H9 (cell line): ENCODE data around the gene CDH26. TPM values are rescaled to one million over a fixed set of nuclear protein-coding genes. Genes with fewer than 3 reads are reported as not detected.

Experiments
- DNase-seq: peaks from one replicate; pipeline ENCODE4 v3.0.0-alpha.2; 2017
- H2AFZ ChIP-seq: one replicate; pipeline ENCODE4 v1.6.1; 2013; ENCODE audit warnings: mild to moderate bottlenecking, low read length, control low read depth, moderate library complexity
- H2AK5ac ChIP-seq: 2 replicates; pipeline ENCODE4 v1.6.1; 2013; ENCODE audit warnings: low read length, control low read depth, mixed read lengths; ENCODE audit not compliant: insufficient read length
- H2BK120ac ChIP-seq: one replicate; pipeline ENCODE4 v1.6.1; 2013; ENCODE audit warnings: low read depth, mild to moderate bottlenecking, low read length, control low read depth, inconsistent platforms; ENCODE audit not compliant: poor library complexity, severe bottlenecking
- H2BK12ac ChIP-seq: 2 replicates; pipeline ENCODE4 v1.6.1; 2013; ENCODE audit warnings: low read length, control low read depth, mixed read lengths, low read depth; ENCODE audit not compliant: insufficient read length
- H2BK15ac ChIP-seq: 2 replicates; pipeline ENCODE4 v1.6.1; 2013; ENCODE audit warnings: low read depth, low read length, control low read depth
- H2BK20ac ChIP-seq: one replicate; pipeline ENCODE4 v1.6.1; 2013; ENCODE audit warnings: low read depth, mild to moderate bottlenecking, low read length, control low read depth, inconsistent platforms; ENCODE audit not compliant: poor library complexity, severe bottlenecking
- H2BK5ac ChIP-seq: 2 replicates; pipeline ENCODE4 v1.6.1; 2013; ENCODE audit warnings: low read length, control low read depth, mixed read lengths; ENCODE audit not compliant: insufficient read length
- H3K14ac ChIP-seq: 2 replicates; pipeline ENCODE4 v1.6.1; 2013; ENCODE audit warnings: low read length, control low read depth; ENCODE audit not compliant: insufficient read depth
- H3K18ac ChIP-seq: 2 replicates; pipeline ENCODE4 v1.6.1; 2013; ENCODE audit warnings: low read depth, mild to moderate bottlenecking, mixed read lengths, low read length, control low read depth; ENCODE audit not compliant: insufficient read length
- H3K23ac ChIP-seq: 2 replicates; pipeline ENCODE4 v1.6.1; 2013; ENCODE audit warnings: low read length, control low read depth, mixed read lengths, low read depth; ENCODE audit not compliant: insufficient read length
- H3K23me2 ChIP-seq: 2 replicates; pipeline ENCODE4 v1.6.1; 2013; ENCODE audit warnings: low read depth, mild to moderate bottlenecking, mixed read lengths, low read length, control low read depth; ENCODE audit not compliant: insufficient read length, poor library complexity, severe bottlenecking
- H3K27ac ChIP-seq: 2 replicates; pipeline ENCODE4 v1.5.1; 2013; ENCODE audit warnings: low read length, control low read depth, mixed read lengths, low read depth; ENCODE audit not compliant: insufficient read length
- H3K27me3 ChIP-seq: 2 replicates; pipeline ENCODE4 v1.6.1; 2013; ENCODE audit warnings: low read length, control low read depth, inconsistent platforms; ENCODE audit not compliant: insufficient read depth
- H3K4ac ChIP-seq: 2 replicates; pipeline ENCODE4 v1.6.1; 2013; ENCODE audit warnings: low read depth, mild to moderate bottlenecking, control low read depth, inconsistent platforms, low read length, moderate library complexity
- H3K4me1 ChIP-seq: 2 replicates; pipeline ENCODE4 v1.6.1; 2013; ENCODE audit warnings: low read length, control low read depth, inconsistent platforms; ENCODE audit not compliant: insufficient read depth
- H3K4me2 ChIP-seq: 2 replicates; pipeline ENCODE4 v1.6.1; 2013; ENCODE audit warnings: low read length, control low read depth, mixed read lengths; ENCODE audit not compliant: insufficient read length, insufficient read depth
- H3K56ac ChIP-seq: 2 replicates; pipeline ENCODE4 v1.6.1; 2013; ENCODE audit warnings: low read depth, mild to moderate bottlenecking, mixed read lengths, low read length, control low read depth; ENCODE audit not compliant: insufficient read length
- H3K79me1 ChIP-seq: 2 replicates; pipeline ENCODE4 v1.6.1; 2013; ENCODE audit warnings: low read depth, mild to moderate bottlenecking, moderate library complexity, low read length, control low read depth, inconsistent platforms; ENCODE audit not compliant: insufficient read depth, poor library complexity, severe bottlenecking
- H3K79me2 ChIP-seq: 2 replicates; pipeline ENCODE4 v1.6.1; 2013; ENCODE audit warnings: low read length, control low read depth, inconsistent platforms; ENCODE audit not compliant: insufficient read depth
- H3K9ac ChIP-seq: 2 replicates; pipeline ENCODE4 v1.6.1; 2013; ENCODE audit warnings: low read length, control low read depth, mixed read lengths; ENCODE audit not compliant: insufficient read length; ENCODE audit errors: extremely low read depth
- H3K9me3 ChIP-seq: one replicate; pipeline ENCODE4 v1.6.1; 2013; ENCODE audit warnings: low read depth, low read length, inconsistent platforms; ENCODE audit not compliant: control insufficient read depth
- H3T11ph ChIP-seq: one replicate; pipeline ENCODE4 v1.6.1; 2013; ENCODE audit warnings: mild to moderate bottlenecking, low read length, control low read depth, inconsistent platforms
- H4K20me1 ChIP-seq: one replicate; pipeline ENCODE4 v1.6.1; 2013; ENCODE audit not compliant: control insufficient read depth, insufficient read length, insufficient read depth
- H4K5ac ChIP-seq: 2 replicates; pipeline ENCODE4 v1.6.1; 2013; ENCODE audit warnings: low read depth, mild to moderate bottlenecking, mixed read lengths, low read length, control low read depth; ENCODE audit not compliant: insufficient read length
- H4K8ac ChIP-seq: replicated peaks from 2 replicates; pipeline ENCODE4 v1.6.1; 2013; ENCODE audit warnings: low read length, control low read depth, mixed read lengths, low read depth; ENCODE audit not compliant: insufficient read length
- H4K91ac ChIP-seq: 2 replicates; pipeline ENCODE4 v1.6.1; 2013; ENCODE audit warnings: low read depth, mild to moderate bottlenecking, moderate library complexity, mixed read lengths, low read length, control low read depth; ENCODE audit not compliant: insufficient read length
- H3K27ac Mint-ChIP-seq, 3 experiments: 2 replicates in 2 of 3; 3 replicates in 1 of 3; pipeline ENCODE4 v1.8.0; 2020 to 2021; ENCODE audit warnings: mixed read lengths in 3 of 3, mild to moderate bottlenecking in 1 of 3, moderate library complexity in 1 of 3
- H3K27me3 Mint-ChIP-seq: 2 replicates; pipeline ENCODE4 v1.8.0; 2021; ENCODE audit warnings: low read depth, mild to moderate bottlenecking, moderate library complexity, mixed read lengths
- H3K36me3 Mint-ChIP-seq, 3 experiments: 2 replicates in 2 of 3; 3 replicates in 1 of 3; pipeline ENCODE4 v1.8.0; 2020 to 2021; ENCODE audit warnings: low read depth in 3 of 3, mixed read lengths in 3 of 3; ENCODE audit not compliant: insufficient read depth in 1 of 3
- H3K4me1 Mint-ChIP-seq, 2 experiments: 2 replicates each; pipeline ENCODE4 v1.8.0; 2020; ENCODE audit warnings: mixed read lengths in 2 of 2
- H3K4me3 Mint-ChIP-seq, 2 experiments: 2 replicates in 1 of 2; 3 replicates in 1 of 2; pipeline ENCODE4 v1.8.0; 2020 to 2021; ENCODE audit warnings: mild to moderate bottlenecking in 2 of 2, mixed read lengths in 2 of 2, moderate library complexity in 1 of 2
- H3K9me3 Mint-ChIP-seq, 2 experiments: 2 replicates in 1 of 2; 3 replicates in 1 of 2; pipeline ENCODE4 v1.8.0; 2020; ENCODE audit warnings: mild to moderate bottlenecking in 2 of 2, mixed read lengths in 2 of 2, moderate library complexity in 1 of 2
- WGBS: extraction: QIAGEN DNeasy Blood & Tissue Kit; methylation state at CpG from one replicate; pipeline ENCODE4 v1.1.7; 2013; ENCODE audit warnings: missing lambda C conversion rate, low lambda C conversion rate, mixed read lengths; ENCODE audit not compliant: insufficient read length; ENCODE audit errors: extremely low coverage; 5-methylcytosine and 5-hydroxymethylcytosine counted together
- total RNA-seq: library from RNA; stranded (reverse); gene quantifications from 2 replicates; pipeline ENCODE4 v1.2.1, GENCODE V29; 2021
- TF ChIP-seq, protein P1 (sequence below): fragments of 200-600 bp; sonication (generic); conservative IDR thresholded peaks from 3 replicates; pipeline ENCODE4 v1.8.0; 2021; ENCODE audit warnings: antibody characterized with exemption, mild to moderate bottlenecking

CDH26 gene
- total RNA-seq, 1 experiment from 2014 or later = 0.79 TPM

DNA sequence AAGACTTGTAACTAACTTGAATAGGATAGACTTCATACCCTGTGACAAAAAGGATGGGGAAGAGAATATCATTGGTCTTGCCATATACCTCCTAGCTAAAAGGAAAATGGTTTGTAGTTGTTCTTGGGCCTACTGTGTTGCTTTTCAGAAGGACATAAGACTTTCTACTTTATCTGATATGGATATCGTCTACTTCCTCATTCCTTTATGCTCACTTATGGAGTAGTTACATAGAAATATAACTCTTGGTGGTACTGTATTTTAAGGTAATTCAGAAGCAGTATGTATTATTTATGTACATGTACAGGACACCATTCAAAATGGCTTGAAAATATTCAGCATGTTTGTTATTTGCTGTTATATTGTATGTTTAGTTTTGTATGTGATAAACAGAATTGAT lies 10.0 kb upstream of the CDH26 start:
- no peaks in the 10 kb centered on the region for H3K79me1 ChIP-seq
- no peak overlapping the region for H3K56ac ChIP-seq
- TF ChIP-seq, protein P1, sequence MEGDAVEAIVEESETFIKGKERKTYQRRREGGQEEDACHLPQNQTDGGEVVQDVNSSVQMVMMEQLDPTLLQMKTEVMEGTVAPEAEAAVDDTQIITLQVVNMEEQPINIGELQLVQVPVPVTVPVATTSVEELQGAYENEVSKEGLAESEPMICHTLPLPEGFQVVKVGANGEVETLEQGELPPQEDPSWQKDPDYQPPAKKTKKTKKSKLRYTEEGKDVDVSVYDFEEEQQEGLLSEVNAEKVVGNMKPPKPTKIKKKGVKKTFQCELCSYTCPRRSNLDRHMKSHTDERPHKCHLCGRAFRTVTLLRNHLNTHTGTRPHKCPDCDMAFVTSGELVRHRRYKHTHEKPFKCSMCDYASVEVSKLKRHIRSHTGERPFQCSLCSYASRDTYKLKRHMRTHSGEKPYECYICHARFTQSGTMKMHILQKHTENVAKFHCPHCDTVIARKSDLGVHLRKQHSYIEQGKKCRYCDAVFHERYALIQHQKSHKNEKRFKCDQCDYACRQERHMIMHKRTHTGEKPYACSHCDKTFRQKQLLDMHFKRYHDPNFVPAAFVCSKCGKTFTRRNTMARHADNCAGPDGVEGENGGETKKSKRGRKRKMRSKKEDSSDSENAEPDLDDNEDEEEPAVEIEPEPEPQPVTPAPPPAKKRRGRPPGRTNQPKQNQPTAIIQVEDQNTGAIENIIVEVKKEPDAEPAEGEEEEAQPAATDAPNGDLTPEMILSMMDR = no peak
- no peaks in the 10 kb centered on the region for H3K9me3 ChIP-seq
- H3K18ac ChIP-seq = no peak overlapping the region
- no CpG with 5 or more reads among the region's 1 CpG for WGBS
- H3K4me2 ChIP-seq = no peak overlapping the region
- no peak overlapping the region for H4K8ac ChIP-seq
- Mint-ChIP-seq H3K27me3 (no peaks in the 10 kb centered on the region), H3K36me3 (peaks cover 6 to 14% (median 13%) of the 10 kb centered on the region in 3 experiments; a peak in 5 of 7 replicates), H3K4me1 (peaks cover 11 to 15% of the 10 kb centered on the region in 2 experiments), H3K9me3 (no peaks in the 10 kb centered on the region; a peak in 1 of 5 replicates), H3K27ac (no peak overlapping the region), H3K4me3 (no peak overlapping the region)
- H2BK120ac ChIP-seq = no peak overlapping the region
- no peak overlapping the region for H3K23ac ChIP-seq
- no peak overlapping the region for H2AK5ac ChIP-seq
- no peak overlapping the region for H2AFZ ChIP-seq
- H4K91ac ChIP-seq = no peak overlapping the region
- H3K79me2 ChIP-seq = no peaks in the 10 kb centered on the region
- no peaks in the 10 kb centered on the region for H3K27me3 ChIP-seq
- H4K20me1 ChIP-seq = no peaks in the 10 kb centered on the region
- no peak overlapping the region for H2BK15ac ChIP-seq
- no peak overlapping the region for H3T11ph ChIP-seq
- H3K4me1 ChIP-seq = no peaks in the 10 kb centered on the region
- H3K9ac ChIP-seq = no peak overlapping the region
- H3K27ac ChIP-seq = no peak overlapping the region
- no peak overlapping the region for H3K14ac ChIP-seq
- no peak overlapping the region for H4K5ac ChIP-seq
- H2BK20ac ChIP-seq = no peak overlapping the region
- H2BK5ac ChIP-seq = no peak overlapping the region
- H3K4ac ChIP-seq = no peak overlapping the region
- no peaks in the 10 kb centered on the region for H3K23me2 ChIP-seq
- DNase-seq = no peak
- no peak overlapping the region for H2BK12ac ChIP-seq
